Measurements from ENCODE around the gene POC1A.

POC1A gene

DNA sequence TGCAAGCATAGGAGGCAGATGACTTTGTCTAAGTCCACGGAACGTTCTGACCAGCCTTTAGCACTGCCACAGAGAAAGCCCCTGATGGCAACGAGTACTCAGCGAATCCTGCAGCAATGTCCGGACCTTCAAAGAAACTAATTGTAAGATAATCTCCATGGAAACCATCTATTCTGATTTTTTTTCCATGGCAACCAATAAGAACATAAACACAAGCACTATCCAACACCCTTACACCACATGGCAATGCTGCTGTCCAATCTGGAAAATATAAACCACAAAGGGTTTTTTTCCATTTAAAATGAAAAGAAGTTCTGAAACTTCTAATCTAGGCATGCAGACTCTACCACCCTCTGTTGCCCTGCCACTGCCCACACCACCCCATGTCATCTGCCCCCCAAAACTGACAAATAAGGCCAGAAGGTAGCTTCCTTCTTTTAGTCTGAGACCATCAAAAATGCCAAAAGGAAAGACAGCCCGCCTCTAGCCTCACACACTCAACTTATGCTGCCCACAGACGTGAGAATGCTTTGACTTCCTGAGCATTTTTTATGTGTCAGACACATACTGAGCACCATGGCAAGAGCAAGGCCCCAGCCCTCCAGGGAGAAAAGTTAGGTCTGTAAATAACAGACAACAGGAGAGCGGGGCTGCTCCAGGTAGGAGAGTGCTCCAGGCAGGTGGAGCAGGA is 44.5 kb downstream of the POC1A start:
- DNase-seq (ENCODE audit: low spot score), result no peak
- TF ChIP-seq, protein P1, sequence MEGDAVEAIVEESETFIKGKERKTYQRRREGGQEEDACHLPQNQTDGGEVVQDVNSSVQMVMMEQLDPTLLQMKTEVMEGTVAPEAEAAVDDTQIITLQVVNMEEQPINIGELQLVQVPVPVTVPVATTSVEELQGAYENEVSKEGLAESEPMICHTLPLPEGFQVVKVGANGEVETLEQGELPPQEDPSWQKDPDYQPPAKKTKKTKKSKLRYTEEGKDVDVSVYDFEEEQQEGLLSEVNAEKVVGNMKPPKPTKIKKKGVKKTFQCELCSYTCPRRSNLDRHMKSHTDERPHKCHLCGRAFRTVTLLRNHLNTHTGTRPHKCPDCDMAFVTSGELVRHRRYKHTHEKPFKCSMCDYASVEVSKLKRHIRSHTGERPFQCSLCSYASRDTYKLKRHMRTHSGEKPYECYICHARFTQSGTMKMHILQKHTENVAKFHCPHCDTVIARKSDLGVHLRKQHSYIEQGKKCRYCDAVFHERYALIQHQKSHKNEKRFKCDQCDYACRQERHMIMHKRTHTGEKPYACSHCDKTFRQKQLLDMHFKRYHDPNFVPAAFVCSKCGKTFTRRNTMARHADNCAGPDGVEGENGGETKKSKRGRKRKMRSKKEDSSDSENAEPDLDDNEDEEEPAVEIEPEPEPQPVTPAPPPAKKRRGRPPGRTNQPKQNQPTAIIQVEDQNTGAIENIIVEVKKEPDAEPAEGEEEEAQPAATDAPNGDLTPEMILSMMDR (IDR thresholded peaks at IDR 0.05; ENCODE audit: borderline replicate concordance, control extremely low read depth, extremely low read depth, insufficient read depth, missing control alignments), result no peak
- in situ Hi-C loops (cut with MboI; ENCODE audit: low sequenced_read_pairs, unreplicated experiment), result no loop called here

DNA sequence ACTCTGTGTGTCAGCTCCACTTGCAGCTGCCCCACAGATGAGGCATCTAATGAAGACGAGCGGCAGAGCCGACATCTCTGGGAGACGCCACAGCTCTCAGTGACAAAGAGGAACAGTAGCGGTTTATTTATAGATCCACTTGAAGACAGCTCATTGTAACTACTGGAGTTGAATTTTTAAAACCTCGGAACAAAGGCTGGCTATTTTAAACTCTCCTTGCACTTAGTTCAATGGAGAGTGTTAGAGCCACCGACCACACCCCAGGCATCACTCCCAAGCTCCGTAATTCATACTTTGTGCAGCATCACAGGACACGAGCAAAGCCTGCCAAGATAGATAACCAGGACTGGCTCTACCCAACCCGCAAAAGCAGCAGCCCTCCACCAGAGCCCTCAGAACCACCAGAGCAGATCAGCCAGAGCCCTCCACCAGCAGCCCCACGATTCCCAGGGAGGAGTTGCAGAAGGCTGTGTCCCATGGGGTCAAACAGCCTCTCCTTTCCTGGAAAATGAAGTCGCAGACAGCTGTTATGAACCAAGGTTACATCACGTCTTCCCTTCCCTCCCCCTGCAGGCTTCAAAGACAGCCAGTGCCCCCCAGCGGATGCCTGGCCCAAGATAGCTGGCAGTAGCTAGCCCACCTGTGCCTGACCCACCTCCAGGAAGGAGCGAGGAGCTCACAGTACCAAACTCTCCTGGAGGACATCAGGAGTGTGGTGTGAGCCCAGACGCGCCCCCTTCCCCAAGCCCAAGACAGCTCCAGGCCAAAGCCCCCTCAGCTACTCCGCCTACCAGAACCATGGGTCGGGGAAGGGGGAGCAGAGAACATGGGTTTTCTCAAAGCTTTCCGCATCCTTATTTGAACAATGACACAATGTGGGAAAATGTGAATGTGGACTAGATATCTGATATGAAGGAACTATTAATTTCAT is 45.7 kb downstream of the POC1A start:
- in situ Hi-C loops (cut with MboI; ENCODE audit: low sequenced_read_pairs, unreplicated experiment), result no loop called here
- no peak for DNase-seq (ENCODE audit: low spot score)
- TF ChIP-seq, protein P1 (IDR thresholded peaks at IDR 0.05; ENCODE audit: borderline replicate concordance, control extremely low read depth, extremely low read depth, insufficient read depth, missing control alignments), result no peak

DNA sequence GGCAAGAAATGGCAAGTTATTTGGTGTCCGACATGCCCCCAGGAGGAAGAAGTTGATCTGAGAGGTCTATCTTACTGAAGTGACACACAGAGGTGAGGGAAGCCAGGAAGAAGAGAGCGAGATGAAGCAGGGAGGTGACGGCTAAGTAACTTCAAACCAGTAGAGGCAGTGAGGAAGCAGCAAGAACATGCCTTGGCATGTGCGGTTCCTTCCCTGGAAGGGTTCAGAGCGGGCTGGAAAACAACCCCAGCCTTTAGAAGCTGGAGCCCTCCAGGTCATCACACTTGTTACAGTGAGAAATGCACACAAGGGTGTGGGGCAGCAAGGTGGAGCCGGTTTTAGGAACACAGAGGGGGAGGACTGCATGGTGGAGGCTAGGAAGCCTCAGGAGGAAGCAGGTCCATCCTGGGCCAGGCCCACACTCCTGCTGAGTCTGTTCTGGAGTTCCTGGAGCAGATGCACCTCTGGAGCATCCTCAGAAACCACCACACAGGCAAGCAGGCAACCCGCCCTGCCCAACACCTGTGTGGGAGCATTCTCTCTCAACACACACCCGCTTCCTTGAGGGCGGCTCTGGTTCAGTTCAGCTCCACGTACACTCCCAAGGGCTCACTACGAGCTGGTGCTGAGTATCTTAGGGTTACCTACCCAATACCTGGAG is 47.1 kb downstream of the POC1A start:
- in situ Hi-C loops (cut with MboI; ENCODE audit: low sequenced_read_pairs, unreplicated experiment), result no loop called here
- TF ChIP-seq, protein P1 (IDR thresholded peaks at IDR 0.05; ENCODE audit: borderline replicate concordance, control extremely low read depth, extremely low read depth, insufficient read depth, missing control alignments), result no peak
- no peak for DNase-seq (ENCODE audit: low spot score)

DNA sequence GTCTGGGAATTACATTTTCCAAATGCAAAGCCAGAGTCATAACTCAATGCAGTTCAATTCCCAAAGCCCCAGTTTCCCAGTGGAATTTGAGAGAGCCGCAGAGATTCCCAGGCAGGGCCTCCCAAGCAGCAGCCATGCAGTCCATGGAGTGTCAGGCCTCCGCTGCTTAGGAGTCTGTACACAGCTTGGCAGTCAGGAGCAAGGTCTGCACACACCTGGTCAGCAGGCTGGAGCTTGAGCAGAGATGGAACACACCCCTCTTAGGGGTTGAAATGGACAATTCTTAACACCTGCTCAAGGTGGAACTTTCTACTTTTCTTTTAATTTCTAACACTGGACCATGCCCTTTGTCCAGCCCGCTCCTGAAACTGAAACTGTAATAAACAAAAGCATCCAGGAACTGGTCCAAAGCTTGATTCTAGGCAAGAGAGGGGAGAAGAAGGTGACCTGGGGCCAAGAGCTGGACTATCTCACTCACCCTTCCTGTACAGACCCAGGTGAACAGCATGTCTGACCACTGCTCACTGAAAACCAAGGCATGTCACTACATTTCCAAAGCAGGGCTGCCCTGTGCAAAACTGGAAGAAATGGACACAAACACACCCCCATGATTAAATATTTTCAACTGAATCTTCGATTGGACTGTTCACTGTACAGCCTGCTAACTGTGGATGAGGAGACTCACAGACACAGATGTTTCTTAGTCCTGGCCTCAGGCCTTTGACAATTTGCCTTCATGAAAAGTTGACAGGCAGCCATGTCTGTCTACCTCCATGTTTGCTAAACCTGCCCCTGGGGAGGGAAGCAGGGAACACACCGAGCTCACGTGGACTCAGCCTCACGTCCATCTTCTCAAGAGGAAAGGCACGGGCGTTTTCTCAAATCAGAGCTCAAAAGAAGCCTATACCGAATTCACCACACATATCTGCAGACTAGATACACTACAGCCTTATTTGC is 49.3 kb downstream of the POC1A start:
- in situ Hi-C loops (cut with MboI; ENCODE audit: low sequenced_read_pairs, unreplicated experiment), result no loop called here
- TF ChIP-seq, protein P1 (IDR thresholded peaks at IDR 0.05; ENCODE audit: borderline replicate concordance, control extremely low read depth, extremely low read depth, insufficient read depth, missing control alignments), result no peak
- DNase-seq (ENCODE audit: low spot score), result no peak

DNA sequence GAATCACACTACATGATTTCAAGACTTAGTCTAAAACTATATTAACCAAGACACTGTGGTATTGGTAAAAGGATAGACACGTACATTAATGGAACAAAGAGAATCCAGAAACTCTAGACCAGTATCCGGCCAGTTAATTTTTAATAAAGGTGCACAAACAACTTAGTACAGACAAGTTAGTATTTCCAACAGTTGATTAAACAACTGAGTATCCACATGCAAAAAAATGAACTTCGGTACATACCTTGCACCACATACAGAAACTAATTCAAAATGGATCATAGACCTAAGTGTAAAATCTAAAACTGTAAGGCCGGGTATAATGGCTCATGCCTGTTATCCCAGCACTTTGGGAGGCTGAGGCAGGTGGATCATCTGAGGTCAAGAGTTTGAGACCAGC is 51.3 kb downstream of the POC1A start:
- no peak for DNase-seq (ENCODE audit: low spot score)
- in situ Hi-C loops (cut with MboI; ENCODE audit: low sequenced_read_pairs, unreplicated experiment), result no loop called here
- TF ChIP-seq, protein P1 (IDR thresholded peaks at IDR 0.05; ENCODE audit: borderline replicate concordance, control extremely low read depth, extremely low read depth, insufficient read depth, missing control alignments), result no peak
